H1 (cell line): ENCODE measurements around the gene ECPAS. TPM values are rescaled to one million over a fixed set of nuclear protein-coding genes. Genes with fewer than 3 reads are reported as not detected.

Experiments
- RAD21 ChIP-seq, 2 experiments: IDR thresholded peaks in 1 of 2; conservative IDR thresholded peaks in 1 of 2; 2 replicates each; pipeline ENCODE4 v1.6.1; 2011; ENCODE audit warnings: low read depth in 2 of 2, low read length in 2 of 2, improper control_type of control experiment in 1 of 2, inconsistent platforms in 1 of 2, mild to moderate bottlenecking in 1 of 2, moderate library complexity in 1 of 2
- polyA plus RNA-seq, 7 experiments: library from polyadenylated mRNA; depleted of rRNA in 3 of 7; stranded (reverse) in 5 of 7; unstranded in 2 of 7; fragments of >200 nt in 5 of 7; fragments of 200-250 nt in 2 of 7; gene quantifications; 1 replicate in 5 of 7; 2 replicates in 1 of 7; 4 replicates in 1 of 7; pipeline versions ENCODE4 v1.2.1 to v1.2.3, GENCODE V29; 2011 to 2013; ENCODE audit warnings: missing spikeins in 2 of 7, mixed read lengths in 2 of 7
- total RNA-seq: library from RNA; stranded (reverse); fragmentation: NEBNext Ultra II Directional; extraction: Animal tissue kit (Norgen Biotek cat#: 25700); gene quantifications from 2 replicates; pipeline ENCODE4 v1.2.1, GENCODE V29; 2021

The ECPAS gene
- total and polyA plus RNA-seq, 2 of the 8 experiments (the other 6 are each of a cell fraction or from before 2014, with no cell fraction given), result 20.9 to 131 TPM

DNA sequence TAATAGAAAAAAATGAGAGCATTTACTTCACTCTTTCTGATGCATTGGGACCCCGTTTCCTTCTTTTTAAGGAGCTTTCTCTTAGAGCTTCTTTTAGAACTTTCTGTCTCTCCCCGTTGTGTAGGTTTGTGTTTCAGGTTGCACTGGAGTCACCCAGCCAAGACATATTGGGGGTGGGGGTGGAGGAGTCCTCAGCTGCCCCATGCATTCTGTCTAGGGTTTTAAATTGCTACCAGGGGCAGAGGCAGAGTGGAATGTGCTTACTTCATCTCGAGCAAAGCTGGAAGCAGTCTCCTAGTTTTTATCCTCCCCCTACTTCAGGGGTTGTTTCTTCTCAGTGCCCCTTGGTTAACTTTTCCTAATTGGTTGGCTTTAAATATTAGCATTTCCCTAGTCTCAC lies 163.6 kb downstream of the ECPAS start (continued):
- TF ChIP-seq RAD21 (IDR thresholded peaks at IDR 0.05 in 1 of 2, conservative IDR thresholded peaks at IDR 0.05 in 1 of 2; ENCODE audit: low read depth in 2 of 2, low read length in 2 of 2), result no peak
